ENCODE results near the gene GAB2. TPM values are rescaled to one million over a fixed set of nuclear protein-coding genes. Genes with fewer than 3 reads are reported as not detected.
A peak's percentile ranks its signal among the peaks of the same experiment; 100 is the strongest.

GAB2 gene
- total RNA-seq, 2 experiments from 2014 or later: 1.4 to 1.8 TPM

DNA sequence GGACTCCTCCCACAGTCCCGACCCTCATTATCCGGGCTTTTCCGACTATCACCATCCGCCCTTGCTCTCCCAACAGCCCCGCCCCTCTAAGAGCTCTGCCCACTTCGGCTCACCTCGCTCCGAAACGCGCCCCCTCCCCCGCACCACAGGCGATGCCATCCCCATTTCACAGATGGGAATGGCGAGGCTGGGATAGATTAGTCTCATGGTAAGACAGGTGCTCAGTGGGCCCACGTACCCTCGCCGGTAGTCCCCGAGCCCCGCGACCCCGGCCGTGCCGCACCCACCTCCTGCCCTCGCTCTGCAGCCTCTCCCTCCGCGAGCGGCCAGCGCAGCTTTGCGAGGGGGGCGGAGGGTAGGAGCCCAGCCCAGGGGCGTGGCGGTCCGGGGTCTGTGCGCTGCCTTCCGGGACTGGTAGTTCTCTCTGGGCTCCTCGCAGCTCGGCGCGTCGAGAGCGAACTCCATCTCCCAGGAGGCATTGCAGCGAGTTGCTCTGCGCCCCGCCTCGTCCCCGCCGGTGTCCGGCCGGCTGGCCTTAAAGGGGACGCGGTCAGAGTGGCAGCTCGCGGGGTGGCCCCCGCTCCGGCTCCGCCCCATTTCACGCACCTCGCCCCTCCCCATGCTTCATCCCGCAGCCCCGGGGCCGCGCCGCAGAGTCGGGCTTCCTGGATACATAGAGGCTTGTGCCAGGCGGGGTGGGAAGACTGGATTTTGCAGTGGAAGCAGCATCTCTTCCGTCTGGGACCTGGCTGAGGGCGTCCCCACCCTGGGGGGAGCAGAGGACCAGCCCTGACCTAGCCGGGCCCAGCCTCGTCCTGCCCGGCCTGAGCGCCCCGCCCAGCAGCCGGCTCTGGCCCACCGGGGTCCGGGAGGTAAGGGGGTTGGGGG is 229.1 kb downstream of the GAB2 start, which contains the start of the genes KCTD21 and USP35:
Gene KCTD21 (minus strand): TSS at position 341 of the 888 bp plus-strand sequence. CDS start 14,072 bp downstream, outside the sequence.
Gene USP35 (plus strand): TSS at position 634 of the 888 bp plus-strand sequence. CDS start 7,327 bp downstream, outside the sequence.
- no peaks in the 10 kb centered on the region for H3K9me3 Mint-ChIP-seq
- peak within 1 kb of the TSS; percentile 99 for H3K27ac Mint-ChIP-seq
- ChIA-PET POLR2A (interaction anchor here (0.7 to 4.1 kb wide), 11 partner anchors 9 to 229 kb away, joined by 3 to 34 read pairs (median 3); partner anchors contain the start of genes GAB2 and NDUFC2), CTCF (interaction anchor here (0.9 to 1.6 kb wide), 5 partner anchors 39 to 376 kb away, joined by 3 to 4 read pairs (median 4); partner anchors contain the start of gene ALG8)
- TF ChIP-seq, protein P1, sequence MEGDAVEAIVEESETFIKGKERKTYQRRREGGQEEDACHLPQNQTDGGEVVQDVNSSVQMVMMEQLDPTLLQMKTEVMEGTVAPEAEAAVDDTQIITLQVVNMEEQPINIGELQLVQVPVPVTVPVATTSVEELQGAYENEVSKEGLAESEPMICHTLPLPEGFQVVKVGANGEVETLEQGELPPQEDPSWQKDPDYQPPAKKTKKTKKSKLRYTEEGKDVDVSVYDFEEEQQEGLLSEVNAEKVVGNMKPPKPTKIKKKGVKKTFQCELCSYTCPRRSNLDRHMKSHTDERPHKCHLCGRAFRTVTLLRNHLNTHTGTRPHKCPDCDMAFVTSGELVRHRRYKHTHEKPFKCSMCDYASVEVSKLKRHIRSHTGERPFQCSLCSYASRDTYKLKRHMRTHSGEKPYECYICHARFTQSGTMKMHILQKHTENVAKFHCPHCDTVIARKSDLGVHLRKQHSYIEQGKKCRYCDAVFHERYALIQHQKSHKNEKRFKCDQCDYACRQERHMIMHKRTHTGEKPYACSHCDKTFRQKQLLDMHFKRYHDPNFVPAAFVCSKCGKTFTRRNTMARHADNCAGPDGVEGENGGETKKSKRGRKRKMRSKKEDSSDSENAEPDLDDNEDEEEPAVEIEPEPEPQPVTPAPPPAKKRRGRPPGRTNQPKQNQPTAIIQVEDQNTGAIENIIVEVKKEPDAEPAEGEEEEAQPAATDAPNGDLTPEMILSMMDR (IDR thresholded peaks at IDR 0.05): no peak
- H3K4me3 Mint-ChIP-seq: peak within 1 kb of the TSS; percentile 95
- intact Hi-C loops (cut with micrococcal nuclease): loop anchor here (5.0 kb wide), 1 partner anchor 51 kb away; the partner anchor contains the start of gene ALG8
- no peaks in the 10 kb centered on the region for H3K27me3 Mint-ChIP-seq
- H3K4me1 Mint-ChIP-seq (ENCODE audit: low read depth): peaks cover 50% of the 10 kb centered on the region
- DNase-seq (peak; percentile 96), ATAC-seq (peak; percentile 82)
- peaks cover 7% of the 10 kb centered on the region for H3K36me3 Mint-ChIP-seq (ENCODE audit: low read depth)

- Mint-ChIP-seq H3K4me3 (peak overlapping the region; percentile 95), H3K9me3 (no peaks in the 10 kb centered on the region), H3K27ac (peak overlapping the region; percentile 99), H3K4me1 (ENCODE audit: low read depth) (peaks cover 43% of the 10 kb centered on the region), H3K27me3 (no peaks in the 10 kb centered on the region), H3K36me3 (ENCODE audit: low read depth) (peaks cover 10% of the 10 kb centered on the region)
- CTCF ChIA-PET: interaction anchor here (0.9 to 1.0 kb wide), 2 partner anchors 48 to 141 kb away, joined by 3 to 4 read pairs; partner anchors contain the start of gene ALG8
- intact Hi-C loops (cut with micrococcal nuclease): loop anchor here (5.0 kb wide), 1 partner anchor 50 kb away; the partner anchor contains the start of gene ALG8
- ATAC-seq (peak; percentile 77), DNase-seq (peak; percentile 95)
- POLR2A ChIA-PET: interaction anchor here (1.0 to 4.1 kb wide), 8 partner anchors 10 to 230 kb away, joined by 3 to 34 read pairs (median 4); partner anchors contain the start of genes GAB2 and NDUFC2
- TF ChIP-seq, protein P1 (IDR thresholded peaks at IDR 0.05): no peak
Measured at GRCh38 chr11:78187366-78188285, 230.0 kb downstream of the GAB2 start.

GRCh38 chr11:78181185-78181584 is 236.4 kb downstream of the GAB2 start:
- ChIA-PET CTCF (no interaction called here), POLR2A (no interaction called here)
- H3K4me1 Mint-ChIP-seq (ENCODE audit: low read depth): peaks cover 11% of the 10 kb centered on the region
- intact Hi-C loops (cut with micrococcal nuclease): no loop called here
- no peak overlapping the region for H3K4me3 Mint-ChIP-seq
- no peak overlapping the region for H3K27ac Mint-ChIP-seq
- DNase-seq (no peak), ATAC-seq (no peak)
- peaks cover 16% of the 10 kb centered on the region for H3K36me3 Mint-ChIP-seq (ENCODE audit: low read depth)
- peaks cover 8% of the 10 kb centered on the region for H3K9me3 Mint-ChIP-seq
- TF ChIP-seq, protein P1 (IDR thresholded peaks at IDR 0.05): no peak
- H3K27me3 Mint-ChIP-seq: no peaks in the 10 kb centered on the region

- Mint-ChIP-seq H3K36me3 (ENCODE audit: low read depth) (peaks cover 18% of the 10 kb centered on the region), H3K9me3 (peaks cover 8% of the 10 kb centered on the region), H3K4me3 (no peak overlapping the region), H3K27ac (no peak overlapping the region), H3K27me3 (no peaks in the 10 kb centered on the region), H3K4me1 (ENCODE audit: low read depth) (peaks cover 7% of the 10 kb centered on the region)
- DNase-seq (no peak), ATAC-seq (no peak)
- POLR2A ChIA-PET: no interaction called here
- intact Hi-C loops (cut with micrococcal nuclease): no loop called here
- TF ChIP-seq, protein P1 (IDR thresholded peaks at IDR 0.05): no peak
- CTCF ChIA-PET: no interaction called here
Measured at GRCh38 chr11:78180751-78181150, 236.9 kb downstream of the GAB2 start.

Measured in activated CD8-positive, alpha-beta T cell treated with anti-CD3 and anti-CD28 coated beads for 36 hours (primary cell).